NT2/D1 (cell line): ENCODE measurements around the gene ISOC2.

Experiments used
- DNase-seq: peaks from one replicate; pipeline ENCODE4 v3.0.0-alpha.2; 2011; ENCODE audit warnings: low read depth, low spot score
- H3K27me3 ChIP-seq: 2 replicates; pipeline ENCODE4 v1.6.0; 2011; ENCODE audit warnings: mild to moderate bottlenecking; ENCODE audit not compliant: insufficient read length, insufficient read depth
- H3K36me3 ChIP-seq: 2 replicates; pipeline ENCODE4 v1.6.1; 2011; ENCODE audit warnings: mild to moderate bottlenecking, low read length, mixed read lengths; ENCODE audit not compliant: insufficient read depth, insufficient read length
- H3K4me1 ChIP-seq: 2 replicates; pipeline ENCODE4 v1.5.1; 2011; ENCODE audit not compliant: insufficient read depth, insufficient read length
- H3K4me3 ChIP-seq: 2 replicates; pipeline ENCODE4 v1.5.1; 2011; ENCODE audit warnings: low read depth; ENCODE audit not compliant: insufficient read length
- H3K9ac ChIP-seq: 2 replicates; pipeline ENCODE4 v1.6.0; 2011; ENCODE audit warnings: low read depth; ENCODE audit not compliant: insufficient read length
- H3K9me3 ChIP-seq: 2 replicates; pipeline ENCODE4 v1.5.1; 2011; ENCODE audit warnings: mild to moderate bottlenecking, low read length; ENCODE audit not compliant: insufficient read depth
- SUZ12 ChIP-seq: IDR thresholded peaks from 2 replicates; pipeline ENCODE4 v1.6.1; 2011; ENCODE audit not compliant: insufficient read length, insufficient read depth; ENCODE audit errors: extremely low read depth
- YY1 ChIP-seq: IDR thresholded peaks from 2 replicates; pipeline ENCODE4 v1.6.1; 2011; ENCODE audit not compliant: insufficient read length, insufficient read depth
- ZNF274 ChIP-seq: IDR thresholded peaks from 2 replicates; pipeline ENCODE4 v1.6.1; 2011; ENCODE audit warnings: mild to moderate bottlenecking, low read depth, low read length

The ISOC2 gene

DNA sequence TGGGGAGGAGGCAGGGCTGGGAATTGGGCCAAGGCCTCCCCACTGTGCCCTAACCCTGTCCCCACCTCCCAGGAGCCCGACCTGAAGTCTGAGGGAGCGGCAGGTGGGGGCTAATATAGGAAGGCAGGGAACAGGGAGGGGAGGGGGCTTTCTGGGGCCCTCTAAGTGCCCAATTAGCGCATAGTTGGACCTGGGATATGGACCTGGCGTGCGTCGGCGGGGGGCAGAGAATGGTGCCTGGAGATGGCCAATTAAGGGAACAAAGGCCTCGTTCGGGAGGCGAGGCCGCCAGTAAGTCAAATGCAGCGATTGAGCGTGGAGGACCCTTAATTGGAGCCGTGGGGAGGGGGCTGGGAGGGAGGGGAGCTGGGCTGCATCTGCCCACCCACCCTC is 3.2 kb upstream of the ISOC2 start, which contains the start of gene C19orf85:
Gene C19orf85 (minus strand): TSS at position 90 of the 393 bp plus-strand sequence. CDS start 197 bp downstream, outside the sequence.
- Histone ChIP-seq H3K9me3 (no peaks in the 10 kb centered on the region), H3K27me3 (peaks cover 79% of the 10 kb centered on the region), H3K4me3 (peak within 1 kb of the TSS; percentile 24), H3K36me3 (no peaks in the 10 kb centered on the region), H3K4me1 (peaks cover 21% of the 10 kb centered on the region), H3K9ac (peak within 1 kb of the TSS; percentile 64)
- DNase-seq, result peak; percentile 77
- TF ChIP-seq YY1 (no peak), SUZ12 (no peak), ZNF274 (no peak)

DNA sequence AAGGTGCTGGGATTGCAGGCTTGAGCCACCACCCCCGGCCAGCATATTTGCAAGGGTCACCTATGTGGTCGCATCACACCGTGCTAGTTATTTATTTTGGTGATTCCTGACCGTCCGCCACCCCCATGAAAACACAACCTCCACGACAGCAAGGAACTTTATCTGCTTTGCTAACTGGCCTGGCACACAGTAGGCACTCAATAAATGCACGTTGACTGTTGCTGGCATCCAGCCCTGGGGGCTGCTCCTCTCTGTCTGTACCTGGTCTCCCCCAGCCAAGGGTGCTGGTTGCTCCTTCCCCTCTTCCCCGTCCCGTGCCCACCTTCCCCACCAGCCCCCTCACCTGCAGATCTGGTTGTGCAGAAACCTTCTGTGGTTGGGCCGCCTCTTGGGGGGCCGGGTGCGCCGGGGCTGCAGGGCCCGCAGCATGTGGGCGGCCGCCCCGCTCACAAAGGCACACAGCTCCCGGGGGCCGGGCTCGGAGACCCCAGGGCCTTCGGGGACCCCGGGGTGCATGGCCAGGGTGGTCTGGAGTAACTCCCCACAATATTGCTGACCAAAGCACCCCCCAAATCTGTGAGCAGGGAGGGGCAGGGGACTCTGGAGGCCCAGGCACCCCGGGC is 2.7 kb upstream of the ISOC2 start:
- no peaks in the 10 kb centered on the region for H3K36me3 ChIP-seq
- peak overlapping the region; percentile 24 for H3K4me3 ChIP-seq
- peak overlapping the region; percentile 64 for H3K9ac ChIP-seq
- H3K27me3 ChIP-seq, result peaks cover 79% of the 10 kb centered on the region
- TF ChIP-seq YY1, result no peak
- no peak for TF ChIP-seq SUZ12
- TF ChIP-seq ZNF274, result no peak
- DNase-seq, result no peak
- no peaks in the 10 kb centered on the region for H3K9me3 ChIP-seq
- peaks cover 21% of the 10 kb centered on the region for H3K4me1 ChIP-seq

DNA sequence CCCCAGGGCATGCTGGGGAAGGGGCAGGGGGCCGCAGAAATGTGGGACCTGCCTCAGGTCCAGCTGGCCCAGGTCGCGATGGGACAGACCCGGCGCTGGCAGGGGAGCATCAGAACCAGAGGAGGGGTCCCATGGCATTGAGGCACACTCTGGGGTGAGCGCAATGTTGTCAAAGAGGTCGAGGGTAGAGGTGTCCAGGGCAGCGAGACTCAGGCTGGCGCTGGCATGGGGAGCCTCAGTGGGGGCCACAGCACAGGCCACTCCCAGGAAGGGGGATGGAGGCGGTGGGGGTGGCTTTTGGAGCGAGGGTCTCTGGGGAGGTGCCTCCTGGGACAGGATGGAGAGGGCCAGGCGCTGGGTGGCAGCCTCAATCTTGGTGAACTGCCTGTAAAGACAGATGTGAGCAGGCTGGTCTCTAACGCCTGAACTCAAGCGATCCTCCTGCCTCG is 2.2 kb upstream of the ISOC2 start:
- Histone ChIP-seq H3K4me3 (peak overlapping the region; percentile 24), H3K27me3 (peaks cover 77% of the 10 kb centered on the region), H3K9ac (peak overlapping the region; percentile 64), H3K4me1 (peaks cover 21% of the 10 kb centered on the region), H3K9me3 (no peaks in the 10 kb centered on the region), H3K36me3 (no peaks in the 10 kb centered on the region)
- peak; percentile 67 for TF ChIP-seq SUZ12
- TF ChIP-seq YY1, result no peak
- DNase-seq, result no peak

DNA sequence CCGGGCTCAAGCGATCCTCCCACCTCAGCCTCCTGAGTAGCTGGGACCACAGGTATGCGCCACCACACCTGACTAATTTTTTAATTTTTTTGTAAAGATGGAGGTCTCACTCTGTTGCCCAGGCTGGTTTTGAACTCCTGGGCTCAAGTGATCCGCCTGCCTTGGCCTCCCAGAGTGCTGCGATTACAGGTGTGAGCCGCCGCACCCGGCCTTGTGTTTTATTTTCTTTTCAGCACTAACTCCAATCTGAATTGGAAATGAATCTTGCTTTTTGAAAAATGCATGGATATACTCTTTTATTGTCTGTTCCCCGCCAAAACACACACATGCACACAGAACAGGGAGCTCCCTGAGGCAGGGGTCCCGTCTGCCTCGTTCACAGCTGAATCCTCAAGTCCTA is 1.3 kb upstream of the ISOC2 start:
- TF ChIP-seq ZNF274, result no peak
- TF ChIP-seq SUZ12, result no peak
- TF ChIP-seq YY1, result no peak
- DNase-seq, result no peak
- Histone ChIP-seq H3K4me3 (no peak overlapping the region), H3K9me3 (no peaks in the 10 kb centered on the region), H3K36me3 (no peaks in the 10 kb centered on the region), H3K9ac (no peak overlapping the region), H3K27me3 (peaks cover 71% of the 10 kb centered on the region), H3K4me1 (peaks cover 21% of the 10 kb centered on the region)

DNA sequence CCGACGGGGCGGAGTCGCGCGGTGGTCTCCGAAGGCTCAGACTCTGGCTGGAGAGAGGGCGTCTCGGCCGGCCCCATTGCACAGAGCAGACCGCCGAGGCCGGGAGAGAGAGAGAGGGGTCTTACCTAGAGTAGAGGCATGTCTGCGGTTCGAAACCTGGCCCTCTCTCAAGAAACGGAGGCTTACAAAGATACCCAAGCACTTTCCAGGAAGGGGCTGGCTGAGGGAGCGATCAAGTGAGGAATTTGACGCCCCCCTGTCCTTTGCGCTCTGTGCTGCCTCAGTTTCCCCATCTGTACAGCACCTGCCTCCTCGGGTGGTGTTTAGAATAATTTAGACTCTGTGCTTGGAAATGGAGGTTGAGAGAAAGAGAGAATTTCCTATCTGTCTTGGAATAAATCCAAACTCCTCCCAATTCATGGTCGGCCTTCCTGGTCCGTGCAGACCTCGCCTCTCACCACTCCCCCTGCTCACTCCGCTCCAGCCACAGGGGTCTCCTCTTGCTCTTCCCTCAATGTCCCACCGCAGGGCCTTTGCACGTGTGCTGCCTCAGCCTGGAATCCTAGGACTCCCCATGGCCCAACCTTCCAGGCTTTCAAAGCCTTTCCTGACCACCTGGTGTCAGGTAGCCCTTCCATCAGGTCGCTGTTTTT is 658 bp upstream of the ISOC2 start:
- H3K9me3 ChIP-seq, result no peaks in the 10 kb centered on the region
- TF ChIP-seq SUZ12 (no peak), ZNF274 (no peak), YY1 (no peak)
- no peaks in the 10 kb centered on the region for H3K36me3 ChIP-seq
- no peak for DNase-seq
- H3K27me3 ChIP-seq, result peaks cover 64% of the 10 kb centered on the region
- peak overlapping the region; percentile 2 for H3K4me3 ChIP-seq
- peaks cover 21% of the 10 kb centered on the region for H3K4me1 ChIP-seq
- H3K9ac ChIP-seq, result no peak overlapping the region

DNA sequence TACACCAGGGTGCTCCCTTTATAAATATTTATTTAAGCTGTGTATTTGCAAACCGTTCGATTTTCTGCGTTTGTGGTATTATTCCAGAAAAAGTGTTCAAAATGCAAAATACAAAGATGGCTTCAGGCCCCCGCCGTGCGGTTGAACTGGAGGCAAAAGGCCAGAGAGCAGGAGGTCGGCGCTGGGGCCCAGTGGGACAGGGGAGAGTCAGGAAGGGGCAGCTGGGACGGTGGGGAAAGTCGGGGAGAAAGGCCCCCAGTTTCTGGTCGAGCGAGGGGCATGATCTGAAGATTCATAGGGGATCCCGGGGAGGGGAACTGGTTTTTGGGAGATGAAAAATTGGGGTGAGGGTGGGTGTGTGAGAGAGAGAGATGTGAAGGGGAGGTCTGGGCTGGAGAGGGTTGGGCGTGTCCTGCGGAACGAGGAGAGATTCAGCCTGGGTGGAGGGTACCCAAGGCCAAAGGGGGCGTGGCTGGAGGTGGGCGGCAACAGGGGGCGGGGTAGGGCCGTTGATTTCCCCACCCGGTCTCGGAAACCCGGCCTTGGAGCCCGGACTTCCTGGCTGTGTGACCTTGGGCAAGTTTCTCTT is 678 bp downstream of the ISOC2 start:
- H3K4me3 ChIP-seq, result peak overlapping the region; percentile 75
- H3K9ac ChIP-seq, result no peak overlapping the region
- no peaks in the 10 kb centered on the region for H3K9me3 ChIP-seq
- TF ChIP-seq SUZ12, result no peak
- no peak for TF ChIP-seq YY1
- TF ChIP-seq ZNF274, result no peak
- H3K36me3 ChIP-seq, result no peaks in the 10 kb centered on the region
- peaks cover 20% of the 10 kb centered on the region for H3K4me1 ChIP-seq
- H3K27me3 ChIP-seq, result peaks cover 51% of the 10 kb centered on the region
- DNase-seq, result peak; percentile 28

DNA sequence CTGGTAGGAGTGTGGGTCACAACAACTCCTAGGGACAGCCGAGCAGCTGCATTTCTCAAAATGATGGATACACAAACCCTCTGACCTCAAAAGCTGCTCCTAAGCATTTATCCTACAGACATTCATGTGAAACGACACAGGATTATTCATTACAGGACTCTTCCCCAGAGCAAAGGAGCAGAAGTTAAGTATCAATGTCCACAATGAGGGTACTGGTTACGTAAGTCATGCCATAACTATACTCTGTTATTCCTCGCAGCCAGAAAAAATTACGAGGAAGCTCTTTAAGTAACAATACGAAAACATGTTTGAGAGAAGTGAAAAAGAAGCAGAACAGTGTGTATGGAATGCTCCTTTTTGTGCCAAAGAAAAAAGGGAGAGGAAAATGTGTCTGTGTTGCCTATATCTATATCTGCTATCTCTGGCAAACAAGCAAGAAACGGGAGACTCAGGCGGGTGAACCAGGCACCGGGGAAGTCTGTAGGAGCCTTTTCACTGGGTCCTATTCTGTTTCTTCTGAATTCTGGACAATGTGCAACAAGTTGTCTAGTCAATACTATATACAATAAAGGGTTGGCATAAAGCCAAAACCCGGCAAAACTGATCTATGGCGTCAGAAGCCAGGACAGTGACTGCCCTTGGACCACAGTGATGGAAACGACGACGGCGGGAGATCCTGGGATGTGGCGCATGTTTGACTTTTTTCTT is 1.3 kb downstream of the ISOC2 start:
- Histone ChIP-seq H3K36me3 (no peaks in the 10 kb centered on the region), H3K27me3 (peaks cover 44% of the 10 kb centered on the region), H3K9ac (no peak overlapping the region), H3K9me3 (no peaks in the 10 kb centered on the region), H3K4me1 (peaks cover 16% of the 10 kb centered on the region), H3K4me3 (no peak overlapping the region)
- TF ChIP-seq SUZ12, result no peak
- TF ChIP-seq YY1, result no peak
- TF ChIP-seq ZNF274, result no peak
- DNase-seq, result no peak
